NCI-H69 (cell line): ENCODE results near the gene SUN2.

ENCODE experiments used
- DNase-seq: peaks from one replicate; lab custom pipeline; 2025; lab: John Stamatoyannopoulos, UW

Gene SUN2

DNA sequence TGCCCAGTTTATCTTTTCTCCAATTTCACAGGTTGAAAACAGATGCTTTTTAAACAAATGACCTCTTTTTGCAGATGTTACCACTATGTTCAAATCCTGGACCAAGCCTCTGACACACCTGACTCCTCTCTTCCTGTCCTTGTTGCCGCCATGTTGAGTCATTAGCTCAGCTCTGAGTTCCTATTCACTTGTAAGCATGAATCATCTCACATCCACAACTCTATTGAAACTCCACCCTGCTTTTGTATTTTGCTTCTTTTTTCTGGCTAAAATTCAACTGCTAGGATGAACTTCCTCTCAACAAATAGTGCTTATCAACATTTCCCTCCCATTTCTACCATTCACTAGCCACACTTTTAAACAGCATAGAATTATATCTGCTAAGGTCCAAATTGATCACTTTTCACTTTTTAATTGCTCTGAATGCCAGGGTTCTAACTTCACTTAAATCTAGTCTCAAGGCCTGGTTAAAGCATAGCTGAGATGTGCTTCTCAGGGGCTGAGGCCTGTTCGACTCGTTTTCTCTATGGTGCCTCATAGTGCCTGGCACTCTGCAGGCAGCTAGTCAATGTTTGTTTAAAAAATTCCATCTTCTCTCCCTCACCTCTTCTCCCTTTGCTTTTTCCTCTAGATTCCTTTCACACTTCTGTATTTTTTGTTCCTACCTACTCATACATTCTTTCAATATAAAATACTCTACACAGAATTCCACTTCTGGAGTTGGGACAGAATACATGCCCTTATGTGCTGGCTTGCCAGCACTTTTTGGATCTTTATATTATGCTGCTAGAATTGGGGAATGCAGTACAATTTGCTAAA lies 59.0 kb downstream of the SUN2 start:
- DNase-seq = peak; percentile 15

DNA sequence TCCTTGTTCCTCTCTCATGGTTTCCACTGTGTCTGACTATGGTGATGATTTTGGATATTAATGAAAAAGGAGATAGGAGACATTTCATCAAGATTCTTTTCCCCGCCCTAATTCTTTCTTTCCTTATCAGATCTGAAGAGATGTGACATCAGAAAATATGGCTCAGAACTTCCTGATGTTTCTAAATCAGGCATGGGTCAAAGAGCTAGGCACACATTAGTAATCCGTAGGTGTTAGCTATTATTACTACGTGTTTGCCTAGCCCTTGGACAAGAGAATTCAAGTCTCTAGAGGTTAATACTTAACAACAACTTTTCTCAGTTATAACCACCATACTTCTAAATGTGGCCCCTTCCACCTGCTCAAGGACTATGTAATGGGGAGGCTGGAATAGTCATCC lies 60.9 kb downstream of the SUN2 start:
- no peak for DNase-seq

DNA sequence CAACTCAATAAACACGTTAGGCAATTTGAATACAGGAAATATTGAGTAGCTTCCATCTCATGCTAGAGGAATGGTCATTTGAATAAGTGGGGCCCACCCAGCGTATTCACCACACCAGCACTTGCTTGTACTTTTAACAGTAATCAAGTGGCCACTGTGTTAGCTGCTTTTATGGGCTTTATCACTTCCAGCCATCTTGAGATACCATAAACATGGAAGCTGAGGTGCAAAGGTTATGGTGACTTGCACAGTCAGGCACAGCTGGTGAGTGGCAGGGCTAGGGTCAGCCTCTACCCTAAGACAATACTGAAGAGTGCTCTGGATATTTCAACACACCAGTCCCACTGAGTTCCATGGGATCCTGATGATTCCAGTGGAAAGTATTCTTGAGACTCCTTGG lies 61.7 kb downstream of the SUN2 start:
- DNase-seq = no peak

DNA sequence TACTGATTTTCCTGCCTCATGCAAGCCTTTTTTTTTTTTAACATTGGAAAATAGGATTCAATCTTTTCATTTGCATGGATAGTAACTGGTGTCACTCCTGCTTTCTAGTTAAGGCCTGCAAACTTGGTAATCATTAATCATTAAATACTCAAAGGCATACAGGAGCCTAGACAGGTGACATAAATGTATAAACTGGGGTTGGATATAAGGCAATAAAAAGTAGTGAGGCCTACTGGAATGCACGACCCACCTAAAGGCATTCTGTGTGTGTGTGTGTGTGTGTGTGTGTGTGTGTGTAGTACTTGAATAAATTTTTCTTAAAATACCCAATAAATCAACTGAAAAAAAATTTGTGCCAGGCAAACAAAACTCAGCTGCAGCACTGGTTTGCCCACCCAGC lies 66.1 kb downstream of the SUN2 start:
- no peak for DNase-seq

DNA sequence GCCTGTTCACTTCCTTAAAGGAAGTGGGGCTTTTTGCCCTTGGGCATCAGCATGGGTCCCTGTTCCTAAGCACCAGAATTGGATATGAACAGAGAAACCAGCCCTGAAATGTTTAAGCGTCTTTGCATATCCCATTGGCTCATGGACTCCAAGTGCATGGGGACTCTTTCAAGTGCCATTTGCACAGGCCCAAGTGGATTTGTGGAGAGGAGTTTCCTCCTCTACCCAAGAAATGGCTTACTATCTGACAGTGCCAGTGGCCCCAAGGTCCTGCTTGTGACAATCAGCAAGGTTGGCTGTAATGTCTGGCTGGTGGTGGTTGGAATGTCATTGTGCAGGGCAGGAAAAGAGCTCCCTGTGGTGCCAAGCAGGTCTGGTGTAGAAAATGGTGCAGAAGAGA lies 70.0 kb downstream of the SUN2 start:
- DNase-seq = no peak

DNA sequence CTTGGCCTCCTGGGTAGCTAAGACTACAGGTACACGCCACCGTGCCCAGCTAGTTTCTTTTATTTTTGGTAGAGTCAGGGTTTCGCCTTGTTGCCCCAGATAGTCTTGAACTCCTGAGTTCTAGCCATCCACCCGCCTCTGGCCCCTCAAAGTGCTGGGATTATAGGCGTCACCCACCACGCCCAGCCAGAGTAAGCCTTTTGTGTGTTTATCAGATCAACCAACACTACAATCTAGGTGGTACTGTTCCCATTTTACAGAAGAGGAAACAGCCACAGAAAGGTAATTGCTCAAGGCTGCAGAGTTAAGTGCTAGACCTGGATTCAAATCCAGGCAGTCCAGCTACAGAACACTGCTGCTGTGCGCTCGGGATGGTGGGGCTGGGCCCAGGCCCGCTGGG lies 70.9 kb downstream of the SUN2 start:
- no peak for DNase-seq
